WTC11 (cell line): Measurements from ENCODE around the gene CLP1. TPM values are rescaled to one million over a fixed set of nuclear protein-coding genes. Genes with fewer than 3 reads are reported as not detected.
A peak's percentile ranks its signal among the peaks of the same experiment; 100 is the strongest.

Source experiments
- ATAC-seq: fragments of 200-7000 bp; cut with Tn5 transposase; 2 replicates; pipeline ENCODE4 v1.10.0; 2021; ENCODE audit warnings: mild to moderate bottlenecking, moderate library complexity
- CTCF ChIA-PET: fragments of 300-600 bp; sonication (Branson Sonifier 250); formaldehyde crosslinking; loops from one replicate; lab custom pipeline; 2021; ENCODE audit warnings: antibody characterized with exemption; lab: Charles Lee
- POLR2A ChIA-PET: fragments of 350-600 bp; sonication (Branson Sonifier 250); formaldehyde crosslinking; loops from one replicate; lab custom pipeline; 2021; ENCODE audit warnings: antibody characterized with exemption; lab: Charles Lee
- DNase-seq: peaks from one replicate; pipeline ENCODE4 v3.0.0; 2021; ENCODE audit warnings: low spot score
- H3K27ac Mint-ChIP-seq: 2 replicates; pipeline ENCODE4 v1.8.0; 2021; ENCODE audit warnings: mixed read lengths
- H3K27me3 Mint-ChIP-seq: 2 replicates; pipeline ENCODE4 v1.8.0; 2021; ENCODE audit warnings: low read depth, mild to moderate bottlenecking, moderate library complexity, mixed read lengths
- H3K36me3 Mint-ChIP-seq: 2 replicates; pipeline ENCODE4 v1.8.0; 2021; ENCODE audit warnings: mixed read lengths
- H3K4me1 Mint-ChIP-seq: 2 replicates; pipeline ENCODE4 v1.8.0; 2022; ENCODE audit warnings: mixed read lengths
- H3K4me3 Mint-ChIP-seq: 2 replicates; pipeline ENCODE4 v1.8.0; 2021; ENCODE audit warnings: mild to moderate bottlenecking, moderate library complexity, mixed read lengths
- H3K9me3 Mint-ChIP-seq: 2 replicates; pipeline ENCODE4 v1.8.0; 2021; ENCODE audit warnings: mixed read lengths
- AR ChIP-seq: fragments of 250-450 bp; sonication (Bioruptor Pico); IDR thresholded peaks from 2 replicates; pipeline ENCODE4 v1.9.0; 2021; ENCODE audit warnings: mild to moderate bottlenecking
- CTCF ChIP-seq: fragments of 200-600 bp; IDR thresholded peaks from 2 replicates; pipeline ENCODE4 v1.8.0; 2022; ENCODE audit warnings: antibody characterized with exemption
- ELF4 ChIP-seq: sonication (generic); formaldehyde crosslinking; IDR thresholded peaks from 2 replicates; pipeline ENCODE4 v1.8.1; 2022; ENCODE audit warnings: low read depth, mild to moderate bottlenecking, moderate library complexity, missing genetic modification reagents
- FOXJ3 ChIP-seq: sonication (generic); formaldehyde crosslinking; IDR thresholded peaks from 2 replicates; pipeline ENCODE4 v1.9.0; 2021; ENCODE audit warnings: missing genetic modification reagents, mild to moderate bottlenecking, borderline replicate concordance
- FOXK1 ChIP-seq: sonication (generic); formaldehyde crosslinking; IDR thresholded peaks from 2 replicates; pipeline ENCODE4 v1.8.0; 2022; ENCODE audit warnings: mild to moderate bottlenecking, moderate library complexity, missing genetic modification reagents
- HMGA2 ChIP-seq: fragments of 250-450 bp; sonication (Bioruptor Pico); IDR thresholded peaks from 2 replicates; pipeline ENCODE4 v1.4.0; 2021; ENCODE audit warnings: mild to moderate bottlenecking, moderate library complexity
- JUN ChIP-seq: sonication (generic); formaldehyde crosslinking; IDR thresholded peaks from 2 replicates; pipeline ENCODE4 v1.8.0; 2023; ENCODE audit warnings: mild to moderate bottlenecking, missing genetic modification reagents
- PRRX2 ChIP-seq: fragments of 250-450 bp; sonication (Bioruptor Pico); IDR thresholded peaks from 2 replicates; pipeline ENCODE4 v1.8.0; 2021; ENCODE audit warnings: mild to moderate bottlenecking
- RORB ChIP-seq: fragments of 250-450 bp; sonication (Bioruptor Pico); IDR thresholded peaks from 2 replicates; pipeline ENCODE4 v1.9.0; 2021; ENCODE audit warnings: mild to moderate bottlenecking
- SOX15 ChIP-seq: fragments of 250-450 bp; sonication (Bioruptor Pico); IDR thresholded peaks from 2 replicates; pipeline ENCODE4 v1.9.0; 2021; ENCODE audit warnings: mild to moderate bottlenecking
- ZNF232 ChIP-seq: sonication (generic); formaldehyde crosslinking; IDR thresholded peaks from 2 replicates; pipeline ENCODE4 v1.8.0; 2022; ENCODE audit warnings: mild to moderate bottlenecking, missing genetic modification reagents
- ZNF281 ChIP-seq: sonication (generic); formaldehyde crosslinking; IDR thresholded peaks from 2 replicates; pipeline ENCODE4 v1.8.0; 2023; ENCODE audit warnings: mild to moderate bottlenecking, missing genetic modification reagents
- ZNF396 ChIP-seq: fragments of 250-450 bp; sonication (Bioruptor Pico); IDR thresholded peaks from 2 replicates; pipeline ENCODE4 v1.8.0; 2021; ENCODE audit warnings: mild to moderate bottlenecking, moderate library complexity, borderline replicate concordance
- ZNF423 ChIP-seq: fragments of 250-450 bp; sonication (Bioruptor Pico); IDR thresholded peaks from 2 replicates; pipeline ENCODE4 v2.1.2; 2022; ENCODE audit warnings: mild to moderate bottlenecking, moderate library complexity
- total RNA-seq: library from RNA; stranded (reverse); gene quantifications from 3 replicates; pipeline ENCODE4 v1.2.3, GENCODE V29; 2021
- TF ChIP-seq, protein P1 (sequence below): sonication (generic); formaldehyde crosslinking; IDR thresholded peaks from 2 replicates; pipeline ENCODE4 v1.8.0; 2022; ENCODE audit warnings: mild to moderate bottlenecking, missing genetic modification reagents
- TF ChIP-seq, protein P2 (sequence below): sonication (generic); formaldehyde crosslinking; IDR thresholded peaks from 2 replicates; pipeline ENCODE4 v1.8.1; 2023; ENCODE audit warnings: mild to moderate bottlenecking, missing genetic modification reagents

CLP1 gene
- total RNA-seq, 1 experiment from 2014 or later: 26.3 TPM

GRCh38 chr11:57643802-57644201 is 13.8 kb upstream of the CLP1 start:
- CTCF ChIA-PET: interaction anchor here (0.6 to 7.6 kb wide), 39 partner anchors 10 to 298 kb away, joined by 3 to 363 read pairs (median 7); partner anchors contain the start of genes CLP1, RTN4RL2, SERPING1 and SLC43A1
- DNase-seq (no peak), ATAC-seq (no peak)
- peaks cover 87% of the 10 kb centered on the region for H3K4me1 Mint-ChIP-seq
- peaks cover 39% of the 10 kb centered on the region for H3K36me3 Mint-ChIP-seq
- TF ChIP-seq SOX15 (CRISPR knock-in tag) (no peak), PRRX2 (CRISPR knock-in tag) (0 out of 2 replicates have a peak, but pooled peaks have one; percentile 10)
- H3K27ac Mint-ChIP-seq: peak overlapping the region; percentile 95
- peaks cover 7% of the 10 kb centered on the region for H3K27me3 Mint-ChIP-seq
- no peaks in the 10 kb centered on the region for H3K9me3 Mint-ChIP-seq
- no peak overlapping the region; the same call in 1 of the 2 replicates for H3K4me3 Mint-ChIP-seq
- POLR2A ChIA-PET: interaction anchor here (0.6 to 2.4 kb wide), 11 partner anchors 7 to 182 kb away, joined by 3 to 31 read pairs (median 4); partner anchors contain the start of genes MED19, SERPING1, TMX2 and UBE2L6

GRCh38 chr11:57644748-57645688 is 12.5 kb upstream of the CLP1 start:
- Mint-ChIP-seq H3K4me3 (peak overlapping the region; percentile 80), H3K36me3 (peaks cover 36% of the 10 kb centered on the region), H3K4me1 (peaks cover 94% of the 10 kb centered on the region), H3K27ac (peak overlapping the region; percentile 92), H3K9me3 (no peaks in the 10 kb centered on the region), H3K27me3 (peaks cover 14% of the 10 kb centered on the region)
- DNase-seq (peak; percentile 96), ATAC-seq (peak; percentile 32)
- ChIA-PET CTCF (interaction anchor here (0.6 to 7.6 kb wide), 61 partner anchors 9 to 396 kb away, joined by 3 to 363 read pairs (median 5); partner anchors contain the start of genes CLP1, MED19, RTN4RL2 and SERPING1), POLR2A (interaction anchor here (0.7 to 2.4 kb wide), 11 partner anchors 21 to 153 kb away, joined by 3 to 31 read pairs (median 4); partner anchors contain the start of genes MED19, SERPING1, TMX2 and UBE2L6)
- TF ChIP-seq RORB (no peak), ELF4 (no peak), AR (CRISPR knock-in tag) (no peak), ZNF232 (CRISPR knock-in tag) (no peak), FOXK1 (CRISPR knock-in tag) (no peak), ZNF396 (no peak), CTCF (peak; percentile 92)

GRCh38 chr11:57645689-57646085 is 11.9 kb upstream of the CLP1 start:
- peaks cover 20% of the 10 kb centered on the region for H3K27me3 Mint-ChIP-seq
- ATAC-seq (peak; percentile 3), DNase-seq (peak; percentile 37)
- peak overlapping the region; percentile 80 for H3K4me3 Mint-ChIP-seq
- H3K9me3 Mint-ChIP-seq: no peaks in the 10 kb centered on the region
- ChIA-PET CTCF (interaction anchor here (1.3 to 7.6 kb wide), 13 partner anchors 11 to 266 kb away, joined by 4 to 363 read pairs (median 13); partner anchors contain the start of genes CLP1, RTN4RL2, SERPING1 and SMTNL1), POLR2A (interaction anchor here (1.0 to 4.2 kb wide), 5 partner anchors 48 to 119 kb away, joined by 3 to 33 read pairs (median 21); partner anchors contain the start of genes SERPING1 and UBE2L6)
- H3K4me1 Mint-ChIP-seq: peaks cover 95% of the 10 kb centered on the region
- H3K27ac Mint-ChIP-seq: peak overlapping the region; percentile 92
- peaks cover 30% of the 10 kb centered on the region for H3K36me3 Mint-ChIP-seq
- TF ChIP-seq ZNF281 (no peak), SOX15 (CRISPR knock-in tag) (no peak), AR (CRISPR knock-in tag) (no peak), HMGA2 (CRISPR knock-in tag) (no peak), JUN (no peak), ZNF423 (CRISPR knock-in tag) (no peak), FOXJ3 (CRISPR knock-in tag) (no peak)
- TF ChIP-seq, protein P1, sequence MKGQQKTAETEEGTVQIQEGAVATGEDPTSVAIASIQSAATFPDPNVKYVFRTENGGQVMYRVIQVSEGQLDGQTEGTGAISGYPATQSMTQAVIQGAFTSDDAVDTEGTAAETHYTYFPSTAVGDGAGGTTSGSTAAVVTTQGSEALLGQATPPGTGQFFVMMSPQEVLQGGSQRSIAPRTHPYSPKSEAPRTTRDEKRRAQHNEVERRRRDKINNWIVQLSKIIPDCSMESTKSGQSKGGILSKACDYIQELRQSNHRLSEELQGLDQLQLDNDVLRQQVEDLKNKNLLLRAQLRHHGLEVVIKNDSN (CRISPR knock-in tag): no peak
- TF ChIP-seq, protein P2, sequence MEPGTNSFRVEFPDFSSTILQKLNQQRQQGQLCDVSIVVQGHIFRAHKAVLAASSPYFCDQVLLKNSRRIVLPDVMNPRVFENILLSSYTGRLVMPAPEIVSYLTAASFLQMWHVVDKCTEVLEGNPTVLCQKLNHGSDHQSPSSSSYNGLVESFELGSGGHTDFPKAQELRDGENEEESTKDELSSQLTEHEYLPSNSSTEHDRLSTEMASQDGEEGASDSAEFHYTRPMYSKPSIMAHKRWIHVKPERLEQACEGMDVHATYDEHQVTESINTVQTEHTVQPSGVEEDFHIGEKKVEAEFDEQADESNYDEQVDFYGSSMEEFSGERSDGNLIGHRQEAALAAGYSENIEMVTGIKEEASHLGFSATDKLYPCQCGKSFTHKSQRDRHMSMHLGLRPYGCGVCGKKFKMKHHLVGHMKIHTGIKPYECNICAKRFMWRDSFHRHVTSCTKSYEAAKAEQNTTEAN (CRISPR knock-in tag): no peak
